T-helper 22 cell (primary cell): ENCODE measurements around the gene CSK.

ENCODE experiments used
- DNase-seq: peaks from one replicate; pipeline ENCODE4 v3.0.0-alpha.2; 2020; ENCODE audit warnings: low read depth

The CSK gene

DNA sequence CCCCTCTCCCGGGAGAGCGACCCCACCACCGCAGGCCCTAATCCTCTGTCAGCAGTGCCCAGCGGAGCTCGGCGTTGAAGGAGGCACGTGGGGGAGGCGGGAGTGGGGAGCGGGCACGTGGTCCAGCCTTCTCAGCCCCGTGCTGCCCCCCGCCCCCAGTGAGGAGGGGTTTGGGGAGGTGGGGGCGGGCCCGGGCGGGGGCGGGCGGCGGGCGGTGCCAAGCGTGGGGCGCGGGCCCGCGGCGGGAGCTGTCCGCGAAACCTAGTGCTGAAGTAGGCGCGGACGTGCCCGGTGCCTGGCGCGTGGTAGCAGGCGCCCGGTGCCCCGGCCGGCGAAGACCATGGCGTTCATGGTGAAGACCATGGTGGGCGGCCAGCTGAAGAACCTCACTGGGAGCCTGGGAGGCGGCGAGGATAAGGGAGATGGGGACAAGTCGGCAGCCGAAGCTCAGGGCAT is 44.5 kb downstream of the CSK start, which contains the start of gene CPLX3:
Gene CPLX3 (plus strand): TSS at position 264 of the 456 bp plus-strand sequence. CDS start 77 bp downstream, at position 341.
- no peak for DNase-seq

DNA sequence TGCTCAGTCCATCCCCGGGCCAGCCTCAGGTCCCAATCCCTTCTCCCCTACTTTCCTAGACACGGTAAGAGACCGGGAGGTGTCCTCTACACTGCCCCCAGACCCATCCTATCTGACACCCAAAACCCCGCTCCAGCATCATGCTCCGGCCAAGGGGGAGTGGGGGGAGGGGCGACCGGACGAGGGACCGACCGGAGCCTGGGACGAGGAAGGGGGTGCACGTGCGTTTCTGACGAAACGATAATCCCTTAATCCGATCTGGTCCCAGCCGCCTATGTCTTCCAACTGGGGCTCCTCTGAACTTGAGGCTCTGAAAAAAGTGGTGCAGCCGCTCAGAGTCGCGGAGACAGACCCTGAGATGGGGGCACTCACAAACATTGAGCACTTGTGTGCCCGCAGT is 45.0 kb downstream of the CSK start:
- no peak for DNase-seq

DNA sequence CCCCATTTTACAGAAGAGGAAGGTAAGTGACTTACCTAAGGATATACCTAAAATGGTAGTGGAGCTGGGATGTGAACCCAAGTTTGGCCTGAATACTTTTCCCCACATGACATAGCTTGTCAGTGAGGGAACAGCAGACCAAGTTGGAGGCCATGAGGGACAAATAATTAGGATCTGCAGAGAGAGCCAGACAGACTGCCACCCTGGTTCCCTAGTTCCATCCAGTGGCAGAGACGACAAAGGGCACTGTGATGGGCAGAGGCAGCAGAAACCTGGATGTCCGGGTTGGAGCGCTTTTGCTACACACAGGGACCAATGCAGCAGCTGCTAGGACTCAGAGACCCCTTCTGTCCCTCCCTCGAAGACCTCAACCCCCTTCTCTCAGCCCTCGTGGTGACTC is 45.7 kb downstream of the CSK start:
- DNase-seq = no peak

DNA sequence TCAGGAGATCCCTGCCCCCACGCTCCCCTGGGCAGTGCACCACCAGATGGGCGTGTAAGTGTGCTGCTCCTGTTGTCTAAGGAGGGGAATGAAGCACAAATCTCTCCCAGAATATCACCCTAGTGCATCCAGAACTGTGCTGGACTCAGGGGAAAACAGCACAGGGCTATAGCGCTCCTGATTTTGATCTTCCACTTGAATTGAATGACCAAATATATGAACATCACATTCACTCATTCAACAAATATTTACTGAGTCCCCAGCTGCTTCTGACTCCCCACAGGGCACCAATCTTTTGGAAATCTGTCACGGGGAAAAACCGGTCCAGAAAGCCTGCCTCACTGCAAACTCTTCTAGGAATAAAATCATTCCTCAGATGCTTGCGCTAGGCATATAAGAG is 47.0 kb downstream of the CSK start:
- DNase-seq = no peak

DNA sequence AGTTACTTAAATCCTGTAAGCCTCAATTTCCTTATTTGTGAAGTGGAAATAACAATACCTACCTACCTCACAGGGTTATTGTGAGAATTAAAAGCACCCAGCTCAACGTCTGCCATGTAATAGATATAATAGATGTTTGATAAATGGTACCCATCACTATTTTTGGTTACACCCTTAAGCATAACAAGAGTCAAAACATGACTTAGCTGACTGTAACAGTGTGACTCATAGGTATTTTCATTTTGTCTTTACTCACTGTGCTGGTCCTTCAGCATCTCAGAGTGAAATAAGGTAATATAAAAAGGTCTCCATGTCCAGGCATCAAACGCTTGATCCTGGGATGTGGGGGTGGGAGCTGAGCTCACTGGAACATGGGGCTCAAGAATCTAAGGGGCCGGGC is 47.6 kb downstream of the CSK start:
- DNase-seq = no peak

DNA sequence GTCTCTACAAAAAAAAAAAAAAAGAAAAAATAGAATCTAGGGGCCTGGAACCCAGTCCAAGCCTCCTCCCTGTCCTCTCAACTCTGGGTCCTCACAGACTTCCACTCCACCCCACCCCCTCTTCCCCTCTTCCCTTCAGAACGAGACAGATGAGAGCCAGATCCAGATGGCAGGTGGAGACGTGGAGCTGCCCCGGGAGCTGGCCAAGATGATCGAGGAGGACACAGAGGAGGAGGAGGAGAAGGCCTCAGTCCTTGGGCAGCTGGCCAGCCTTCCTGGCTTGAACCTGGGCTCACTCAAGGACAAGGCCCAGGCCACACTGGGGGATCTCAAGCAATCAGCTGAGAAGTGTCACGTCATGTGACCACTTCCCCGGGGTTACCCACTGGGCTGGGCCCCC is 48.1 kb downstream of the CSK start:
- DNase-seq = no peak

DNA sequence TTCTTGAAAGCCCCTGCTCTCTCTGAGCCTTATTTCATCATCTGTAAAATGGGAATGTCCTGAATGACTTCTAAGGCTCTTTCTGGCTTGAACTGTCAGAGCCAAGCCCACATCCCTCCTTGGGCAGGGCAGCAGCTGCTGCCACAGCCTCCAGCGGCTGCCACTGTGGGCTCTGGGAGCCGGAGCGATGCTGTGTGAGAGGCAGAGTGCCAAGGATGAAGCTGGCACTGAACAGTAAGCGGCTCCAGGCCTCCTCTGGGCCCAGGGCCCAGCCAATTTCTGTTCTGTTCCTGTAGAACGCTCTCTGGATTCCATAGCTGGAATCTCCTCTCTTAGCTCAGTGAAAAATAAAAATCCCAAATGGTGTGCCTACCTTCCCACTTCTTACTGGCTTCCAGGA is 49.0 kb downstream of the CSK start:
- DNase-seq = no peak

DNA sequence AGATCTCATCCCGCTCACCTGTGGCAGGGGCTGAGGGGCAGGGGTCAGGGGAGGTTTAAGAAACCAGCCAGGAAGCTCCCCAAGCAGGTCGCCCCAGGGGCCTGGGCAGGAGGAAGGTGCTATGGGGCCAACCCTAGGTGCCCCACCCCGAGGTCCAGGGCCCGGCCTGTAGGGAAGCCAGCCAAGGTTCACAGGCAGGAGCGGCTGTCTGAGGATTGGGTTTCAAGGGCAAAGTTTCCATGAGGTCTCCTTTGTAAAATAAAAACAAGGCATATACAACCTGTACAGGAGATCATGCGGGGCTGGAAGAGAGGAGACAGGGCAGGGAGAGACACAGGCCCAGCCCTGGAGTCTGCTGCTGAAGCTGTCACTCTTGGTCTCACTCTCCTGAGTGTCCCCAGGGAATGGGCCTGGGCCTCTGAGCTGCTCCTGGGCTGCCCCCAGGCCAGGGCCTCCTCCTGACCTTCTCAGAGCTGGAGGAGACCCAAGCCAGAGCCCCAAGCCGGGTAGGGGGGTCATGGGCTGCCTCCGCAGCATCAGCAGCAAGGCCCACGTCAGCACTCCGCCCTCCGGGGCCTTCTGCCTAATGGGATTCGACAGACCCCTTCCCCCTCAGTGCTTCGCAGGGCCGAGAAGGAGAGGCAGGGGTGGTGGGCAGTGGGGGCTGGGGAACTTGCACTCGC is 50.1 kb downstream of the CSK start:
- no peak for DNase-seq

DNA sequence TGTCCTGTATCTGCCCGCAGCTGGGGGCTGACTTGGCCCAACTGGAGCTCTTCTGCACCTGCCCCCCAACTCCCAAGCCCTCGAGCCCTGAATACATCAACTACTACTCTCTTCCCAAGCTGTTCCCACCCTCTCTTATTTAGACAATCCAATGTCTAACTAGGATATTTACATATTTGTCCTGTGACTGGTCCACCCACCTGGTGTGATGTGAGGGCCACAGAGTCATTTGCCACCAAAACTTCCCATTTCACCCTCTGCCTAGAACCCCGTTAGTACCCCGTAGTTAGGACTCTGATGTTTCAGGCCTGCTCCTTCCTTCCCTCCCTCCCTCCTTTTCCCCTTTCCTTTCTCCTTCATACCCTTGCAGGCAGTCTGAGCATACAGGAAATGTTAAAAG is 50.9 kb downstream of the CSK start:
- no peak for DNase-seq

DNA sequence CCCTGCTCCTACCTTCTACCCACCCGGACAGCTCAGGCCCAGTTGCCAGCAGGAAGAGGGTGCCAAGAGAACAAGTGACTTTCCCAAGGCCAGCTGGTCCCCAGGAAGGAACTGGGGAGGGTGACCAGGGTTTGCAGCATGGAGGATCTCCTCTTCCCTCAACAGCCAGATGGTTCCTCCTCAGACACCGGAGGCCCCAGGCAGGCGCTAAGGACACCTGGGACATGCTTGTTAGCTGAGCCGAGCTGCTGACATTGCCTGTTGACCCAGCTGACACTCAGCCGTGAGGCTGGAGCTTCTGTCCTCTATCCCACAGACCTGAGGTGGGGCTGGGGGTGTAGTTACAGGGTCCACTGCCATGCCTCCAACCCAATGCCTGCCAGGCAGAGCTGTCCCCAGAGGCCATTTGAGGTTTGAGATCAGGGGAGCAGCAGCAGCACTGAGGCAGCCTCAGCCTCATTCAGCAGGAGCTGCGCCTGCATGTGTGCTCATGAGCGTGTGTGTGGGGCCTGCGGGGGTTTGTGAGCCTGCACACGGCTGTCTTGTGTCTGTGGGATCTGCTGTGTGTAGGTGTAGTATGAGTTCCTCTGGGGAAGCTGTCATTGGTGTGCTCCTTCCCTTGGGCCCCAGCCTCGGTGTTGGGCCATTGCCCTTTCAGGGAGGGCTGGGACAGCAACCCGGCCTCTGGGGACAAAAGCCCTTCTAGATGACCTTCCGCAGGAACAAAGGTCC is 51.7 kb downstream of the CSK start:
- no peak for DNase-seq

DNA sequence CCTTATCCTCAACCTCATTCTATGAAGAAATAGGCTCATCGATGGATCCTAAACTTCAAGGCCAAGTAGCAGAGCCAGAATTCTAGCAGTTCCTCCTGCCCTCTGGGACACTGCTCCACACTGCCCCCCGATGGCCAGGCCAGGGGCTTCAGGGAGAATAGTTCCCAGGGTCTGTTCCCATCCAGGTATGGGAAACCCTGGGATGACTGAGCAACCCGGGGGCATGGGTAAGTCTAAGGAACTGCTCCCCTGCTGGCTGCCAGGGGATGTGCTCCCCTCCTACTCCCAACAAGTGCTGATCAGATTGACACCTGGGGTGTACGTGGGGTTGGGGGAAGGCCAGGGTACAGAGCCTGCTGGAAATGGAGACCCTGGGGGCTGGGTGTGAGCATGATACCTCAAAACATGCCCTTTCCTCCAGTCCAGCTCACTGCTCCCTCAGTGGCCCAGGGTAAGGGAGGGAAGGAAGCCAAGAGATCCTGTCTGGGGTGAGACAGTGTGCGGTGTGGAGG is 53.5 kb downstream of the CSK start:
- no peak for DNase-seq

DNA sequence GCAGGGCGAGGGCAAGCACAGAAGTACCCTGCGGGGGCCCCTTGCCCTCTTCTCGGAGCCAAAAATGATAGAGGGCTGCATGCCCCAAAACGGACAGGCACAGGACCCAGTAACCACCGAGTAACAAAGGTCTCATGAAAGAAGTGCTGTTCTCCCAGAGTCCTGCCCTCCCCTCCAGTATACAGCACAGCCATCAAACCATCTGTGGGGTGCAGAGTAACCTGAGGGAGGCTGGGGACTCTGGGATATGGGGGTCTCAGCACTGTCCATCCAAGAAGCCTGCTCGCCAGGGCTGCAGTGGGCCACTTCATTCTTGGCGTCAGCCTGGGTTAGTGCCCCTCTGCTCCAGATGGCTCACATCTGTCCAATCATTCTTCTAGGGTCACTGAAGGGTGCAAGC is 55.0 kb downstream of the CSK start:
- no peak for DNase-seq

DNA sequence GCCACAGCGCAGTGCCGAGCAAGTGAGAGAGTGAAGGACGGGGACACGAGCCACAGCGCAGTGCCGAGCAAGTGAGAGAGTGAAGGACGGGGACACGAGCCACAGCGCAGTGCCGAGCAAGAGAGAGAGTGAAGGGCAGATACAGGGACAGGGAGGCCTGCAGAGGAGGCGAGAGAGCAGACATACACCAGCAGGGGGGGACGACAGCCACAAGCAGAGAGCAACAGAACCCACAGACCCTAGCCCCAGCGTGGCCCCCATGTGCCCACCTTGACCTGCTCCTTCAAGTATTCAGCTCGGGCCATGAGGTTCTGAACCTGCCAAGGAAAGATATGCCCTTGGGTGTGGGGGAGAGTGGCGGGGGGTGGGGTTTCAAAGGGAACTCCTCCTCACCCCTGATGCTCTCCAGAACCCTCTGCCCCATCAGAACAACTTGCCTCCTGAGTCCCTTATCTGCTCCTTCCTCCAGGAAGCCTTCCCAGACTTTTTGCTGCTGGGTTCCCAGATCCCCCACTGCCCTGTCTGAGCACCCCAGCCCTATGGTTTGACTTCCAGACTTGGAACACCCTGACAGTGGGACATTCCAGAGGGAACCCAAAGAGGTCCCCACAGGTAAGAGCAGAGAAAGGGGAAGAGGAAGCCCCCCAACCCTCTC is 55.7 kb downstream of the CSK start:
- DNase-seq = no peak

DNA sequence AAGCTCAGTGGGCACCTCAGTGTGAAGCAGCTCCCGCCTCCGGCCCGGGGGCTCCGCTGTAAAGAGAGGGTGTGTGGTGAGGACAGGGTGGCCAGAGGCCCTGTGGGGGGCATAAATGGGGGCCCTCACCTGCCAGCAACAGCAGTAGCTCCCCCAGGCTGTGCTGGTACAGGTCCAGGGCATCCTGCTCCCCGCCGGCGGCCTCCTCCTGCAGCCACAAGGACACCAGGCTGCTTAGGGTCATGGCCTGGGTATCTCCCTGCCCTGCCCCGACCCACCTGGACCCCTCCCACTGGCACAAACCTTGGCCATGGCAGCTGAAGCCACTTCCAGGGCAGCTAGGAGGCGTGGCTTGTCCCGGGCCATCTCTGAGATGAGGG is 56.2 kb downstream of the CSK start:
- no peak for DNase-seq

DNA sequence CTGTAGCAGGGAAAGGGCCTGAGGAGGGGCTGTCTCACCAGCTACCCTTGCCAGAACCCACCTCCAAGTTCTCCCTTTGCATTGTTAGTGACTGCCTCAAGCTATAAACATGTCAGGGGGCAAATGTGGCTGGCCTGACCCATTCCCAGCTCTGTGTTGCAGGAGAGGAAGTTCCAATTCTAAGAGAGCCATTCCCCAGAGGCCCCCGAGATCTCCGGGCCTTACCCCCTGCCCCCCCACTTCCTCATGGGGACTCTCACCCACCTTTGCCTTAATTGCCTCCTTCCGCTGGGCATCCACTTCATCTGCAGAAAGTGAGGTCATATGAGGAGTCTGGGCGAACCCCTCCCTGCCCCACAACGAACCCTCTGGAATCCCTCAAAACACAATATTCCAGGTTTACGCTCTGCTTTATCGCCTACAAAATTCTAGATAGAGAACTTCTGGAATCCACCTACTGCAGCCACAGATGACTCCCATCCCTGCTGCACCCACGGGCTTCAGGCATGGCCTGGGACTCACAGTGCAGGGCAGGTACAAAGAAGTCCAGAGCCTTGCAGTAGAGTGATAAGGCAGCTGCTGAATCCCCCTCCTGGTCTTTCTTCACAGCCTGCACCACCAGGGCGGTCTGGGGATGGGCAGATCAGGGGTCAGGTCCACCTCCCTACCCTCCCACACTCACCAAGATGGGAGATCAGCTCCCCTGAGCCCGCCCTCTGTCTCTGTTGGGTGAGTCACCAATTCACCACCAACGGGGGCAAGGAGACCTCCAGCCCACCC is 57.1 kb downstream of the CSK start:
- DNase-seq = no peak

DNA sequence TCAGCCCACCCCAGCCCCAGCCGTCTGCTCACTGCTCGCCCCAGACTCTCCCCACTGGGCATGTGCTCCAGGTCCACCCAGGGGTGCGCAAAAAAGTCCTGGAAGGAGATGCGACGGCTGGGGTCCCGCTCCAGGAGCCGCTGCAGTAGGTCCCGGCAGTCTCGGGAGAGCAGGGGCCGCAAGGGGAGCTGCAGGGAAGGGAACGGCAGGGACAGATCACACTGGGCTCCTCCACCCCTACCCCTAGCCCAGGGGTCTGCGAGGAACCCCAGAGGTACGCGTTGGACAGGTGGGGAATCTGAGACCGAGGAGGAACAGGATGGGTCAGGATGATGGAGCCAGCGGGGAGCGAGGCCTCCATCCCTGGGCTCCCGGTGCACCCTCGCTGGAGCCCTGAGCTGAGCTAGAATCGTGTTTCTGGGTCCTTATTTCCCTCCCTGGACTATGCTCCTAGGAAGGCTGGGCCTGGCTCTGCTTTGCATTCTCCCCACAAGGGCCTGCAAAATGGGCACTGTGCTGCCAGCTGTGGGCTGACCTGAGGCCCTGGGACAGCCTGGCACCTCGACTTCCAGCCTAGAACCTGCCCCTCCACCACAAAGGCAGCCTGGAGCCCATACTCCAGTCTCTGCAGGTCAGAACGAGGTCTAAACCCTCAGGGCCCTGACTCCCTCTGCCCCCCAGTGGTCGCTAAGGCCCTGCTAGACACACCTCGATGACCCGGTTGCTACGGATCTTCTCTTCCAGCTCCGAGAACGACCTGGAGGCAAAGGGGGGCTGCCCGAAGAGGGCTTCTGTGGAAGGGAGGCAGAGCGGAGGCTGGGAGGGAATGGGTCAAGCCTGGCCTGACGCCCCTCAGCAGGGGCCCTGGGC is 57.9 kb downstream of the CSK start:
- no peak for DNase-seq

DNA sequence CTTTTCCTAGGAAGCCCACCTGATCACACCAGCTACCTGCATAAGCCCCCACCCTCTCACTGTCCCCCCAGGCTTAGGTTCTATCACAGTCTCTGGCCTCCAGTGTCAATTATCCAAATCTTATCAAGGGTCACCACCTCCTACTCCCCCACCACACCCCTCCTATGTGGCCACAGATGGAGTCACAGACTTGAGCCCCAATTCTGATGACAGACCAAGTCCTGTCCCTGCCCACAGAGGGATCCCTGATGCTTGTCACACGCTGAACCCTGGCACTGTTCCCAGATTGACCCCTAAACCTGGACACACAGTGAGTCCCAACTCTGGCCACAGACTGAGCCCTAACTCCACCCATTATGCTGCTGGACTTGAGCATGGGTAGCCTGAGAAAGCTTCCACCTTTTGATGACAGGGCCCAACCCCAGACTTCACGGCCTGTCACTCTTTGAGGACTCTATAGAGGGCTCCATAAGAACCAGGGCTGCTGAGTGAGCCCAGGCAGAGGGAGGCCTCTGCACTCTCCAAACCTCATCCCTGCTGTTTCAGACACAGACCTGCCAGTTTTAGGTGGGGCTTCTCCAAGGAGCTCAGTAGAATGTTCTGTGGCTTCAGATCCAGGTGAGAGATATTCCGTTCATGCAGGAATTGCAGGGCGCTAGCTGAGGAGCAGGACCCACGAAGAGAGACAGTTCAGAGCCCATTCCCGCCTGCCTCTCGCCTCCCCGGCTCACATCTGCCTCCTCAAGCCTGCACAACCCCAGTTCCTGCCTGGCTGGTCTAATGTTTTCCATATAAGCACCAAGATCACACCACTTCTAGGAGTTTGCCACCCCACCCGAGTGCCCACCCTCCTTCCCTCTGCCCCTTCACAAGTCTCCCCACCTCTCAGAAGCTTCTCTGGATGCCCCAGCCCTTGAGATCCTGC is 59.2 kb downstream of the CSK start:
- DNase-seq = no peak

DNA sequence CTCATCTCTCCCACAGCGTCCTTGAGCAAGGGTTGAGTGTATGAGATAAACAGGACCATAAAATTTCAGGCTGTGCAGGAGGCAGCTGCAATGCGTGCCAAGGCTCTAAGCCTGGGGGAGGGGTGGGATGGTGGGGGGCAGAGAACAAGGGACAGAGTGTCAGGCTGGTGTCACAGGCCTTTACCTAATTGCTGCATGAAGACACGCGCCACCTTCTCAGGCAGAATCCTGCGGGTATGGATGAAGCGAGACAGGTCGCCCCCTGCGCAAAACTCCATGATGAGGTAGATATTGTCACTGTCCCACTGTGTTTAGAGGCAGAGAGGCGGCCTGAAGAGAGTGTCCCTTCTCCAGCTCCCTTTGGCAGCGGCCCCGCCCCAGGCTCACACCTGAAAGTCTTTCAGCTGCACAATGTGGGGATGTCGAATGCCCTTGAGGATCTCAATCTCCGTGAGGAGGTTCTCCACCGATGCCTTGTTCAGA is 60.1 kb downstream of the CSK start:
- no peak for DNase-seq

DNA sequence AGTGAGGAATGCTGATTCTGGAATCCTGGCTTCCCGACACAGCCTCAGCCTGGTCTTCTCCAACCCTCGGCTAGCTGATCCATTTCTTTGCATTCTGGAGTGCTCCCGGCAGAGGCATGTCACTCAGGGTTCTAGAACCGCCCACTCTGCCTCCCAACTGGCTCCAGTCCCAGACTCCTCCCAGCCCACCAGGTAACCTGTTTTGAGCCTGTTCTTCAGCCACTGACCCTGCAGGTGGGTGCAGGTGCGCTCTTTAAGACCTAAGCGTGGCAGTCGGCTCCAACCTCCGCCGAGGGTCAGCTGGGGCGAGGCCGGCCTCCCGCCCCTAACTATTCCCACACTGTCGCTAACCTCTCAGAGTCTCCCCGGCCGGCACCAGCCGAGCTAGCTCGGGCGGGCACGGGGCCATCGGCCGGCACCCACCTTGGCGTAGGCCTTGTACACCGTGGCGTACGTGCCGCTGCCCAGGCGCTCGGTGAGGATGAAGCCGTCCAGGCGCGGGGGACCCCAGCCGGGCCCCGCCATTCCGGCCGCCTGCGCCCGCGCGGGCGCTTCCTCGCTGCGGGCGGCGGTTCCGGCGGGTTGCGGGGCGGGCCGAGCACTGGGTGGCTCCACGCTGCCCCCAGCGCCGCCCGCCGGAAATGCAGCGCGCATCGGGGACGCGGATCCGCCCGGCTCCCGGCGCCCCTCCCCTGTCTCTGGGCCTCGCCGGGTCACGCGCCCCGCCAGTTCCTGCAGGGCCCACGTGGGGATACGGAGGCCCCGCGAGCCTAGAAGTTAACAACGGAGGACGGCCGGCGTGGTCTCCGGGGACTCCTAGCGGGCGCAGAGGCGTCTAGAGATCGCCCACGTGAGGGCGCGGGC is 60.9 kb downstream of the CSK start, which contains the start of gene ULK3:
Gene ULK3 (minus strand): TSS at position 576 of the 864 bp plus-strand sequence. CDS start 51 bp downstream, at position 525.
- DNase-seq = peak; percentile 90
